CD4-positive, alpha-beta T cell treated with Interleukin-6 for 4 hours (primary cell): ENCODE results near the gene SHLD2.
"Not testable (repeated sequence)": the region's sequence is repeated elsewhere in the genome, so short reads cannot be mapped to it uniquely, and the experiment has no call there.

ENCODE experiments used
- DNase-seq: peaks from one replicate; pipeline ENCODE4 v3.0.0-alpha.2; 2020; ENCODE audit warnings: mixed read lengths

SHLD2 gene

GRCh38 chr10:87222789-87223188 lies 127.8 kb downstream of the SHLD2 start:
- DNase-seq, result not testable (repeated sequence)

- not testable (repeated sequence) for DNase-seq
These were observed 130.1 kb downstream of the SHLD2 start, which contains the start of gene NUTM2A for GRCh38 chr10:87225148-87225547. Gene NUTM2A (plus strand): TSS chr10:87225448. CDS start chr10:87225831, 383 bp downstream.

- not testable (repeated sequence) for DNase-seq
These were observed 133.2 kb downstream of the SHLD2 start for GRCh38 chr10:87228247-87228646.

GRCh38 chr10:87229211-87229610 lies 134.2 kb downstream of the SHLD2 start:
- DNase-seq, result not testable (repeated sequence)

GRCh38 chr10:87234854-87235253 lies 139.8 kb downstream of the SHLD2 start:
- not testable (repeated sequence) for DNase-seq

- DNase-seq, result not testable (repeated sequence)
These were observed 142.2 kb downstream of the SHLD2 start for GRCh38 chr10:87237244-87237643.

- DNase-seq, result not testable (repeated sequence)
These were observed 144.4 kb downstream of the SHLD2 start for GRCh38 chr10:87239346-87239808.
